ENCODE data around the gene SEC61G.

DNA sequence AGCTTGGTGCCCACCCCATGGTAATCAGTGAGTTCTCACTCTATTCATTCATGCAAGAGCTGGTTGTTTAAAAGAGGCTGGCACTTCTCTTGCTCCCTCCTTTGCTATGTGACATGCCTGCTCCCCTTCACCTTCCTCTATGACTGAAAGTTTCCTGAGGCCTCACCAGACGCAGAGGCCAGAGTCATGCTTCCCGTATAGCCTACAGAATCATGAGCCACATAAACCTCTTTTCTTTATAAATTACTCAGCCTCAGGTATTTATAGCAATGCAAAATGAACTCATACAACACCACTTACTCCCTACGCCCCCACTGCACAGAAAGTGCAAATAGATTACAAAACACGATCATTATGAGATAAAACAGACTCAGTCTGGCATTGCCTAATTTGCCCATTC lies 39.0 kb downstream of the SEC61G start:
- TF ChIP-seq, protein P1, sequence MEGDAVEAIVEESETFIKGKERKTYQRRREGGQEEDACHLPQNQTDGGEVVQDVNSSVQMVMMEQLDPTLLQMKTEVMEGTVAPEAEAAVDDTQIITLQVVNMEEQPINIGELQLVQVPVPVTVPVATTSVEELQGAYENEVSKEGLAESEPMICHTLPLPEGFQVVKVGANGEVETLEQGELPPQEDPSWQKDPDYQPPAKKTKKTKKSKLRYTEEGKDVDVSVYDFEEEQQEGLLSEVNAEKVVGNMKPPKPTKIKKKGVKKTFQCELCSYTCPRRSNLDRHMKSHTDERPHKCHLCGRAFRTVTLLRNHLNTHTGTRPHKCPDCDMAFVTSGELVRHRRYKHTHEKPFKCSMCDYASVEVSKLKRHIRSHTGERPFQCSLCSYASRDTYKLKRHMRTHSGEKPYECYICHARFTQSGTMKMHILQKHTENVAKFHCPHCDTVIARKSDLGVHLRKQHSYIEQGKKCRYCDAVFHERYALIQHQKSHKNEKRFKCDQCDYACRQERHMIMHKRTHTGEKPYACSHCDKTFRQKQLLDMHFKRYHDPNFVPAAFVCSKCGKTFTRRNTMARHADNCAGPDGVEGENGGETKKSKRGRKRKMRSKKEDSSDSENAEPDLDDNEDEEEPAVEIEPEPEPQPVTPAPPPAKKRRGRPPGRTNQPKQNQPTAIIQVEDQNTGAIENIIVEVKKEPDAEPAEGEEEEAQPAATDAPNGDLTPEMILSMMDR (IDR thresholded peaks at IDR 0.05 in 2 of 3, conservative IDR thresholded peaks at IDR 0.05 in 1 of 3; ENCODE audit: control insufficient read depth in 2 of 3, extremely low read depth in 1 of 3, insufficient read depth in 1 of 3, low read depth in 3 of 3, low read length in 3 of 3): no peak
- no peak for TF ChIP-seq EP300 (IDR thresholded peaks at IDR 0.05; ENCODE audit: borderline replicate concordance in 1 of 2, control insufficient read depth in 1 of 2, low read depth in 2 of 2, low read length in 2 of 2)
